Retina (tissue), 1 donor: Measurements from ENCODE around the gene CRACDL.
A peak's percentile ranks its signal among the peaks of the same experiment; 100 is the strongest.

Experiments used
- DNase-seq: peaks from one replicate; pipeline ENCODE4 v3.0.0-alpha.2; 2016

The CRACDL gene

GRCh38 chr2:98935777-98936352, at the start of gene CRACDL:
TSS of gene CRACDL (minus strand) at chr2:98936225. CDS start at chr2:98846800, 89,425 bp downstream.
- DNase-seq, result peak; percentile 39

- DNase-seq, result no peak
Measured at GRCh38 chr2:98975611-98976010, 39.6 kb upstream of the CRACDL start.

- no peak for DNase-seq
Measured at GRCh38 chr2:98972582-98973167, 36.6 kb upstream of the CRACDL start.

- no peak for DNase-seq
Measured at GRCh38 chr2:98959810-98960507, 23.9 kb upstream of the CRACDL start.

GRCh38 chr2:98952966-98953365, 16.9 kb upstream of the CRACDL start:
- DNase-seq, result no peak

- DNase-seq, result no peak
Measured at GRCh38 chr2:98948956-98949739, 13.1 kb upstream of the CRACDL start.

GRCh38 chr2:98947554-98947953, 11.5 kb upstream of the CRACDL start:
- DNase-seq, result no peak

GRCh38 chr2:98946855-98947254, 10.8 kb upstream of the CRACDL start:
- DNase-seq, result no peak

GRCh38 chr2:98944775-98945174, 8.8 kb upstream of the CRACDL start:
- no peak for DNase-seq

- DNase-seq, result no peak
Measured at GRCh38 chr2:98940102-98940501, 4.1 kb upstream of the CRACDL start.

- DNase-seq, result no peak
Measured at GRCh38 chr2:98937906-98938305, 1.9 kb upstream of the CRACDL start.

GRCh38 chr2:98936353-98937351, 627 bp upstream of the CRACDL start:
- peak; percentile 75 for DNase-seq

- peak; percentile 27 for DNase-seq
Measured at GRCh38 chr2:98935111-98935770, 784 bp downstream of the CRACDL start.

GRCh38 chr2:98932778-98933343, 3.2 kb downstream of the CRACDL start:
- DNase-seq, result no peak

- DNase-seq, result no peak
Measured at GRCh38 chr2:98932164-98932563, 3.9 kb downstream of the CRACDL start.

GRCh38 chr2:98931596-98931995, 4.4 kb downstream of the CRACDL start:
- DNase-seq, result no peak

- DNase-seq, result no peak
Measured at GRCh38 chr2:98929920-98930319, 6.1 kb downstream of the CRACDL start.

GRCh38 chr2:98928242-98928641, 7.8 kb downstream of the CRACDL start:
- DNase-seq, result no peak

- DNase-seq, result no peak
Measured at GRCh38 chr2:98927027-98927426, 9.0 kb downstream of the CRACDL start.

- no peak for DNase-seq
Measured at GRCh38 chr2:98926601-98927000, 9.4 kb downstream of the CRACDL start.

- no peak for DNase-seq
Measured at GRCh38 chr2:98924910-98925309, 11.1 kb downstream of the CRACDL start.
